ENCODE results near the gene ARHGAP23.

Gene ARHGAP23

GRCh38 chr17:38544175-38544838 is 116.0 kb downstream of the ARHGAP23 start:
- TF ChIP-seq CTCF (IDR thresholded peaks at IDR 0.05; ENCODE audit: poor library complexity, severe bottlenecking): no peak
- Histone ChIP-seq H3K36me3 (ENCODE audit: low read depth) (no peaks in the 10 kb centered on the region), H3K9me3 (ENCODE audit: severe bottlenecking) (no peaks in the 10 kb centered on the region), H3K27me3 (ENCODE audit: insufficient read depth, poor library complexity, severe bottlenecking) (no peaks in the 10 kb centered on the region), H3K27ac (ENCODE audit: poor library complexity, severe bottlenecking) (no peak overlapping the region), H3K4me1 (ENCODE audit: insufficient read depth, poor library complexity, severe bottlenecking) (no peaks in the 10 kb centered on the region), H3K4me3 (ENCODE audit: severe bottlenecking) (no peak overlapping the region)
- ATAC-seq (ENCODE audit: low read depth) (no peak), DNase-seq (ENCODE audit: low spot score) (no peak)

- no peak for ATAC-seq (ENCODE audit: low read depth)
- H3K9me3 ChIP-seq (ENCODE audit: severe bottlenecking): no peaks in the 10 kb centered on the region
Measured at GRCh38 chr17:38544839-38545209, 116.6 kb downstream of the ARHGAP23 start.

GRCh38 chr17:38545531-38546225 is 117.4 kb downstream of the ARHGAP23 start:
- H3K4me3 ChIP-seq (ENCODE audit: severe bottlenecking): no peak overlapping the region
- H3K4me1 ChIP-seq (ENCODE audit: insufficient read depth, poor library complexity, severe bottlenecking): no peaks in the 10 kb centered on the region
- H3K36me3 ChIP-seq (ENCODE audit: low read depth): no peaks in the 10 kb centered on the region
- no peak overlapping the region for H3K27ac ChIP-seq (ENCODE audit: poor library complexity, severe bottlenecking)
- H3K27me3 ChIP-seq (ENCODE audit: insufficient read depth, poor library complexity, severe bottlenecking): no peaks in the 10 kb centered on the region
- ATAC-seq (ENCODE audit: low read depth) (no peak), DNase-seq (ENCODE audit: low spot score) (no peak)
- no peak for TF ChIP-seq CTCF (IDR thresholded peaks at IDR 0.05; ENCODE audit: poor library complexity, severe bottlenecking)
- no peaks in the 10 kb centered on the region for H3K9me3 ChIP-seq (ENCODE audit: severe bottlenecking)

More at GRCh38 chr17:38544839-38545209, 116.6 kb downstream of the ARHGAP23 start:
- H3K4me1 ChIP-seq (ENCODE audit: insufficient read depth, poor library complexity, severe bottlenecking): no peaks in the 10 kb centered on the region
- no peak for DNase-seq (ENCODE audit: low spot score)
- no peaks in the 10 kb centered on the region for H3K27me3 ChIP-seq (ENCODE audit: insufficient read depth, poor library complexity, severe bottlenecking)
- no peak overlapping the region for H3K27ac ChIP-seq (ENCODE audit: poor library complexity, severe bottlenecking)
- no peak for TF ChIP-seq CTCF (IDR thresholded peaks at IDR 0.05; ENCODE audit: poor library complexity, severe bottlenecking)
- H3K36me3 ChIP-seq (ENCODE audit: low read depth): no peaks in the 10 kb centered on the region
- no peak overlapping the region for H3K4me3 ChIP-seq (ENCODE audit: severe bottlenecking)

GRCh38 chr17:38546396-38546795 is 118.1 kb downstream of the ARHGAP23 start:
- Histone ChIP-seq H3K27me3 (ENCODE audit: insufficient read depth, poor library complexity, severe bottlenecking) (no peaks in the 10 kb centered on the region), H3K36me3 (ENCODE audit: low read depth) (no peaks in the 10 kb centered on the region), H3K4me1 (ENCODE audit: insufficient read depth, poor library complexity, severe bottlenecking) (peaks cover 3% of the 10 kb centered on the region), H3K9me3 (ENCODE audit: severe bottlenecking) (no peaks in the 10 kb centered on the region), H3K4me3 (ENCODE audit: severe bottlenecking) (no peak overlapping the region), H3K27ac (ENCODE audit: poor library complexity, severe bottlenecking) (no peak overlapping the region)
- ATAC-seq (ENCODE audit: low read depth) (no peak), DNase-seq (ENCODE audit: low spot score) (no peak)
- no peak for TF ChIP-seq CTCF (IDR thresholded peaks at IDR 0.05; ENCODE audit: poor library complexity, severe bottlenecking)

- Histone ChIP-seq H3K36me3 (ENCODE audit: low read depth) (no peaks in the 10 kb centered on the region), H3K27ac (ENCODE audit: poor library complexity, severe bottlenecking) (no peak overlapping the region), H3K9me3 (ENCODE audit: severe bottlenecking) (no peaks in the 10 kb centered on the region), H3K27me3 (ENCODE audit: insufficient read depth, poor library complexity, severe bottlenecking) (no peaks in the 10 kb centered on the region), H3K4me1 (ENCODE audit: insufficient read depth, poor library complexity, severe bottlenecking) (peaks cover 3% of the 10 kb centered on the region), H3K4me3 (ENCODE audit: severe bottlenecking) (no peak overlapping the region)
- ATAC-seq (ENCODE audit: low read depth) (no peak), DNase-seq (ENCODE audit: low spot score) (no peak)
- TF ChIP-seq CTCF (IDR thresholded peaks at IDR 0.05; ENCODE audit: poor library complexity, severe bottlenecking): no peak
Measured at GRCh38 chr17:38547444-38547843, 119.2 kb downstream of the ARHGAP23 start.
